GM12878 (cell line): ENCODE measurements around the gene MRPS27. TPM values are rescaled to one million over a fixed set of nuclear protein-coding genes. Genes with fewer than 3 reads are reported as not detected.

Experiments used
- E2F8 ChIP-seq: fragments of 450-650 bp; IDR thresholded peaks from 2 replicates; pipeline ENCODE4 v1.6.1; 2018; ENCODE audit warnings: mild to moderate bottlenecking, low read depth, moderate library complexity; ENCODE audit not compliant: partially characterized antibody
- ESRRA ChIP-seq: IDR thresholded peaks from 2 replicates; pipeline ENCODE4 v1.6.1; 2012; ENCODE audit warnings: mild to moderate bottlenecking, low read length, improper control_type of control experiment
- IKZF1 ChIP-seq: fragments of 450-650 bp; conservative IDR thresholded peaks from 2 replicates; pipeline ENCODE4 v1.6.1; 2017; ENCODE audit warnings: antibody characterized with exemption, mild to moderate bottlenecking
- SRF ChIP-seq, 2 experiments: IDR thresholded peaks; 2 replicates each; pipeline ENCODE4 v1.6.1; 2011; ENCODE audit warnings: low read depth in 2 of 2, low read length in 2 of 2, mild to moderate bottlenecking in 1 of 2, moderate library complexity in 1 of 2
- SUPT20H ChIP-seq: IDR thresholded peaks from 2 replicates; pipeline ENCODE4 v1.6.1; 2011; ENCODE audit warnings: low read depth, mild to moderate bottlenecking, low read length, moderate library complexity, borderline replicate concordance; ENCODE audit not compliant: control insufficient read depth
- ZBTB4 ChIP-seq: fragments of 450-650 bp; formaldehyde crosslinking; IDR thresholded peaks from 2 replicates; pipeline ENCODE4 v1.4.0; 2022; ENCODE audit warnings: mild to moderate bottlenecking, moderate library complexity
- polyA plus RNA-seq, 11 experiments: library from polyadenylated mRNA; depleted of rRNA in 4 of 11; unstranded in 6 of 11; stranded (reverse) in 5 of 11; fragments of >200 nt; fragmentation: Nextera tagmentation in 4 of 11; fragmentation: Illumina TruSeq in 1 of 11; extraction: Ambion mirVana in 4 of 11; extraction: Trizol in 1 of 11; gene quantifications; 1 replicate in 1 of 11; 2 replicates in 10 of 11; pipeline versions ENCODE4 v1.2.1 to v1.2.3, GENCODE V29; 2011 to 2016; ENCODE audit warnings: inconsistent platforms in 2 of 11, missing spikeins in 2 of 11, low read depth in 1 of 11
- total RNA-seq, 4 experiments: library from RNA; depleted of rRNA in 3 of 4; stranded (reverse); fragments of >200 nt in 3 of 4; fragmentation: Illumina TruSeq in 1 of 4; extraction: Trizol in 1 of 4; gene quantifications; 2 replicates each; pipeline versions ENCODE4 v1.2.1 to v1.2.3, GENCODE V29; 2013 to 2021

Gene MRPS27
- total and polyA plus RNA-seq, 10 of the 15 experiments (the other 5 are each of a cell fraction or from before 2014, with no cell fraction given) = 61.0 to 128 (median 93.0) TPM

GRCh38 chr5:72245546-72245945, 74.5 kb downstream of the MRPS27 start (continued):
- no peak for TF ChIP-seq ZBTB4 (CRISPR knock-in tag)
- TF ChIP-seq IKZF1 = no peak
- no peak for TF ChIP-seq SUPT20H
- no peak for TF ChIP-seq SRF (IDR thresholded peaks at IDR 0.05; ENCODE audit: low read depth in 2 of 2, low read length in 2 of 2)
- TF ChIP-seq ESRRA = no peak
- TF ChIP-seq E2F8 = no peak
- TF ChIP-seq, all 136 proteins: peak for 0
